Nephron (organoid): Measurements from ENCODE around the gene ASB1.

ENCODE experiments used
- H3K27ac Mint-ChIP-seq, 3 experiments: 2 replicates each; pipeline ENCODE4 v1.8.0; 2020; ENCODE audit warnings: mixed read lengths in 3 of 3, mild to moderate bottlenecking in 2 of 3, moderate library complexity in 1 of 3
- H3K27me3 Mint-ChIP-seq: 2 replicates; pipeline ENCODE4 v1.8.0; 2021; ENCODE audit warnings: low read depth, mild to moderate bottlenecking, moderate library complexity, mixed read lengths
- H3K36me3 Mint-ChIP-seq: 2 replicates; pipeline ENCODE4 v1.8.0; 2020; ENCODE audit warnings: low read depth, mixed read lengths
- H3K4me1 Mint-ChIP-seq: 2 replicates; pipeline ENCODE4 v1.8.0; 2020; ENCODE audit warnings: mixed read lengths
- H3K4me3 Mint-ChIP-seq, 3 experiments: 2 replicates each; pipeline ENCODE4 v1.8.0; 2020; ENCODE audit warnings: mild to moderate bottlenecking in 3 of 3, mixed read lengths in 3 of 3, moderate library complexity in 2 of 3
- H3K9me3 Mint-ChIP-seq: 2 replicates; pipeline ENCODE4 v1.8.0; 2020; ENCODE audit warnings: mixed read lengths
- TF ChIP-seq, protein P1 (sequence below), 3 experiments: fragments of 200-600 bp; sonication (generic); IDR thresholded peaks; one replicate each; pipeline ENCODE4 v1.5.0; 2021; ENCODE audit warnings: antibody characterized with exemption in 3 of 3; ENCODE audit not compliant: unreplicated experiment in 3 of 3

ASB1 gene

GRCh38 chr2:238498188-238498587 is 71.5 kb downstream of the ASB1 start:
- Mint-ChIP-seq H3K4me3 (no peak overlapping the region), H3K27me3 (peaks cover 6% of the 10 kb centered on the region), H3K27ac (no peak overlapping the region), H3K9me3 (no peaks in the 10 kb centered on the region), H3K4me1 (peaks cover 23% of the 10 kb centered on the region), H3K36me3 (no peaks in the 10 kb centered on the region)
- TF ChIP-seq, protein P1, sequence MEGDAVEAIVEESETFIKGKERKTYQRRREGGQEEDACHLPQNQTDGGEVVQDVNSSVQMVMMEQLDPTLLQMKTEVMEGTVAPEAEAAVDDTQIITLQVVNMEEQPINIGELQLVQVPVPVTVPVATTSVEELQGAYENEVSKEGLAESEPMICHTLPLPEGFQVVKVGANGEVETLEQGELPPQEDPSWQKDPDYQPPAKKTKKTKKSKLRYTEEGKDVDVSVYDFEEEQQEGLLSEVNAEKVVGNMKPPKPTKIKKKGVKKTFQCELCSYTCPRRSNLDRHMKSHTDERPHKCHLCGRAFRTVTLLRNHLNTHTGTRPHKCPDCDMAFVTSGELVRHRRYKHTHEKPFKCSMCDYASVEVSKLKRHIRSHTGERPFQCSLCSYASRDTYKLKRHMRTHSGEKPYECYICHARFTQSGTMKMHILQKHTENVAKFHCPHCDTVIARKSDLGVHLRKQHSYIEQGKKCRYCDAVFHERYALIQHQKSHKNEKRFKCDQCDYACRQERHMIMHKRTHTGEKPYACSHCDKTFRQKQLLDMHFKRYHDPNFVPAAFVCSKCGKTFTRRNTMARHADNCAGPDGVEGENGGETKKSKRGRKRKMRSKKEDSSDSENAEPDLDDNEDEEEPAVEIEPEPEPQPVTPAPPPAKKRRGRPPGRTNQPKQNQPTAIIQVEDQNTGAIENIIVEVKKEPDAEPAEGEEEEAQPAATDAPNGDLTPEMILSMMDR (IDR thresholded peaks at IDR 0.05; ENCODE audit: unreplicated experiment in 3 of 3) = no peak

GRCh38 chr2:238498691-238499295 is 72.1 kb downstream of the ASB1 start:
- Mint-ChIP-seq H3K4me1 (peaks cover 24% of the 10 kb centered on the region), H3K36me3 (no peaks in the 10 kb centered on the region), H3K4me3 (no peak overlapping the region), H3K9me3 (no peaks in the 10 kb centered on the region), H3K27ac (no peak overlapping the region), H3K27me3 (peaks cover 6% of the 10 kb centered on the region)
- TF ChIP-seq, protein P1 (IDR thresholded peaks at IDR 0.05; ENCODE audit: unreplicated experiment in 3 of 3) = no peak

GRCh38 chr2:238499731-238500580 is 73.2 kb downstream of the ASB1 start:
- TF ChIP-seq, protein P1 (IDR thresholded peaks at IDR 0.05; ENCODE audit: unreplicated experiment in 3 of 3) = no peak
- H3K4me3 Mint-ChIP-seq = no peak overlapping the region
- H3K27me3 Mint-ChIP-seq = peaks cover 6% of the 10 kb centered on the region
- no peak overlapping the region for H3K27ac Mint-ChIP-seq
- H3K9me3 Mint-ChIP-seq = no peaks in the 10 kb centered on the region
- peaks cover 25% of the 10 kb centered on the region for H3K4me1 Mint-ChIP-seq
- H3K36me3 Mint-ChIP-seq = no peaks in the 10 kb centered on the region

DNA sequence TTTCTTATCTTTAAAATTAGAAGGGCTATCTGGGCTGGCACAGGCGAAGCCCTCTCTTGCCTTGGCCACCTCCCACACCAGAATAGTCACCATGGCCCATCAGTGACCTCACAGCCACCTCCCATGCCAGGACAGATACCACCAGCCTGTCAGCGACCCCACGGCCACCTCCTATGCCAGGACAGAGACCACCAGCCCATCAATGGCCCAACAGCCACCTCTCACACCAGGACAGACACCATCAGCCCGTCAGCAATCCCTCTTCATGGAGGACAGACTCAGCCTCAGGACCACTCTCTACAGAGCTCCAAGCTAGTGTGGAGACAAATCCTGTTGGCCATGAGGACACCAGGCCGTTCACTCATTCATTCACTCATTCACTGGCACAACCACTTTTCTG is 74.6 kb downstream of the ASB1 start:
- Mint-ChIP-seq H3K36me3 (no peaks in the 10 kb centered on the region), H3K4me1 (peaks cover 24% of the 10 kb centered on the region), H3K27me3 (peaks cover 3% of the 10 kb centered on the region), H3K4me3 (no peak overlapping the region), H3K27ac (no peak overlapping the region), H3K9me3 (no peaks in the 10 kb centered on the region)
- TF ChIP-seq, protein P1 (IDR thresholded peaks at IDR 0.05; ENCODE audit: unreplicated experiment in 3 of 3) = no peak
